Lower leg skin (tissue), 3 donors: ENCODE data around the gene MOK.

Source experiments
- POLR2A ChIP-seq, 2 donors: fragments of 450-650 bp; IDR thresholded peaks; one replicate each; pipeline ENCODE4 v1.6.1; 2016 to 2017; ENCODE audit warnings: antibody characterized with exemption in 2 of 2, mild to moderate bottlenecking in 1 of 2, moderate library complexity in 1 of 2
- TF ChIP-seq, protein P1 (sequence below), 3 donors: fragments of 450-650 bp; IDR thresholded peaks; one replicate each; pipeline ENCODE4 v1.5.1; 2016; ENCODE audit warnings: antibody characterized with exemption in 3 of 3, mild to moderate bottlenecking in 3 of 3, moderate library complexity in 2 of 3

GRCh38 chr14:102184316-102185035 is 120.5 kb downstream of the MOK start:
- TF ChIP-seq, protein P1, sequence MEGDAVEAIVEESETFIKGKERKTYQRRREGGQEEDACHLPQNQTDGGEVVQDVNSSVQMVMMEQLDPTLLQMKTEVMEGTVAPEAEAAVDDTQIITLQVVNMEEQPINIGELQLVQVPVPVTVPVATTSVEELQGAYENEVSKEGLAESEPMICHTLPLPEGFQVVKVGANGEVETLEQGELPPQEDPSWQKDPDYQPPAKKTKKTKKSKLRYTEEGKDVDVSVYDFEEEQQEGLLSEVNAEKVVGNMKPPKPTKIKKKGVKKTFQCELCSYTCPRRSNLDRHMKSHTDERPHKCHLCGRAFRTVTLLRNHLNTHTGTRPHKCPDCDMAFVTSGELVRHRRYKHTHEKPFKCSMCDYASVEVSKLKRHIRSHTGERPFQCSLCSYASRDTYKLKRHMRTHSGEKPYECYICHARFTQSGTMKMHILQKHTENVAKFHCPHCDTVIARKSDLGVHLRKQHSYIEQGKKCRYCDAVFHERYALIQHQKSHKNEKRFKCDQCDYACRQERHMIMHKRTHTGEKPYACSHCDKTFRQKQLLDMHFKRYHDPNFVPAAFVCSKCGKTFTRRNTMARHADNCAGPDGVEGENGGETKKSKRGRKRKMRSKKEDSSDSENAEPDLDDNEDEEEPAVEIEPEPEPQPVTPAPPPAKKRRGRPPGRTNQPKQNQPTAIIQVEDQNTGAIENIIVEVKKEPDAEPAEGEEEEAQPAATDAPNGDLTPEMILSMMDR (IDR thresholded peaks at IDR 0.05) = no peak
- no peak for TF ChIP-seq POLR2A (IDR thresholded peaks at IDR 0.05)
